Activated gamma-delta T cell (primary cell): Measurements from ENCODE around the gene POU2AF1.
"Not testable (repeated sequence)": the region's sequence is repeated elsewhere in the genome, so short reads cannot be mapped to it uniquely, and the experiment has no call there.

Experiments
- DNase-seq: peaks from one replicate; lab custom pipeline; 2025; lab: John Stamatoyannopoulos, UW

The POU2AF1 gene

DNA sequence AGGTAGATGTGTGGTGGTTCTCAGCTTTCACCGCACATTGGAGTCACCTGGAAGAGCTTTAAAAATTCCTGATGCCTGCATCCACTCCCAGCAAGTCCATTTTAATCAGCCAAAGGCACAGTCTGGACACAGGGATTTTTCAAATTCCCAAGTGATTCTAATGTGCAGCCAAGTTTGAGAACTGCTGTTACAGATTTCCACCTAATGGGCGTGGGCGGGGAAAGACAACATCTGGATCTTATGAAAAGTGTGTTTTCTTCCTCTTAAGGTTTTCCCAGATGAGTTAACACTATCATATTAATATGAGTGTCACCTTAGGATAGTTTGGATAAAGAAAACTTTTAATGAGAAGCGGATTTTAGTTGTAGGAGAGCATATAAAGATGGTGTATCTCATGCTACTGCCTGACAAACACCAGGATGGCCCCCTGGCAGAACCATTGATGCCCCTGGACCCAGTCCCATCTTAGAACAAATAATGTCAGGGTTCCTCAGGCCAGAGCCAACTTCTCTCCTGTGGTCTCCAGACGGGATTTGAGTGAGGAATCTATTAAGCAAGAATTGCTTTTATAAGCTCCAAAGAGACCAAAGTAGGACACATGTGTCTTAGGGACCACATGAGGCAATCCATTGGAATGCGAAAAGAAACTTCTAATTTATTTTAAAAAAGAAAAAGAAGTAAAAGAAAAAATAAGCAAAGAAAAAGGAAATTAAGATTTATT, 31.9 kb downstream of the POU2AF1 start:
- no peak for DNase-seq

DNA sequence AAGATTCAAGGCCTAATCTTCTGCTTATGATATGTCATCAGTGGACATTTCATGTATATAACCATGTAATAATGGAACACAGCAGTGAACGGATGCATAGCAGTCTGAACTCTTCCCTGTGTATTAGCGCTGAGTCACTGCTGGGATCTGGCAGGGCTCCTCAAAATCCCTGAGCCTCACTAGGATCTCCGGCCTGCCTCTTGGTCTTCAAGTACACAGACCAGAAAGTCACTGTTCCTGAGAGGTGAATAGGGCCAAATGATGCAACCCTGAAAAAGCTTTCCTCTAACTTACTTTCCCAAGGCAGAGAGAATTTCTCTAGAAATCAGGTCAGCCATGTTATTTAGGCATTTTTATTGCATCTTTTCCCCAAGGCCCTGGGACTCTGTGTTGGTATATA, 35.0 kb downstream of the POU2AF1 start:
- no peak for DNase-seq

DNA sequence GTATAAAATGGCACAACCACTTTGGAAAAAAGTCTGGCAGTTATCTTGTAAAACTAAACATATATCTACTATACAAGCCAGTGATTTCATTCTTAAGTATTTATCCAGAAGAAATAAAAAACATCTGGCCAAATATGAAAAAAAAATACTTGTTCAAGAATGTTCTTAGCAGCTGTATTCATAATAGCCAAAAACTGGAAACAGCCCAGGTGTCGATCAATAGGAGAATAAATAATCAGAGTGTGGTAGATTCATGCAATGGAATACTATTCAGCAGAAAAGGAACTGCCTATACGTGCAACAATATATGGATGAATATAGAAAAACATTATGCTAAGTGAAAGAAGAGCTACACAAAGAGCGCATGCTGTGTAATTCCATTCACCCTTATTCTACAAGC, 36.7 kb downstream of the POU2AF1 start:
- DNase-seq, result no peak

DNA sequence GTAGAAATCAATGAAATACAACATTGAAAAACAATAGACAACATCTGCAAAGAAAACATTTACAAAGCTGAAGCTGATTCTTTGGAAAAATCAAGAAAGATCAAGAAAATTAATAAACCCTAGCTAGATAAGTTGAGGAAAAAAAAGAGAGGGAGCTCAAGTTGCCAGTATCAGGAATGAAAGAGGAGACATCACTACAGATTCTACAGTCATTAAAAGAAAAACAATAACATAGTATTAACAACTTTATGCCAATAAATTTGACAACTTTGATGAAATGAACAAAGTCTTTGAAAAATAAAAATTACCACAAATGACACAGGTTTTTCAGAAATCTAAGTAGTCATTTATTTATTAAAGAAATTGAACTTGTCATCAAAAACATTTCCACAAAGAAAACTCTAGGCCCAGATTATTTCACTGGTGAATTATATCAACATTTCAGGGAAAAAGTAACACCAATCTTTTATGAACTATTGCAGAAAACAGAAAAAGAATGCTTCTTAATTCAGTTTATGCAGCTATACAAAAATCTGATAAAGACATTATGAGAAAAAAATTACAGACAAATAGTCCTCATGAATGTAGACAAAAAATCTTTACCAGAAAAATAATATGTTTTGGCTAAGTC, 39.2 kb downstream of the POU2AF1 start:
- no peak for DNase-seq

DNA sequence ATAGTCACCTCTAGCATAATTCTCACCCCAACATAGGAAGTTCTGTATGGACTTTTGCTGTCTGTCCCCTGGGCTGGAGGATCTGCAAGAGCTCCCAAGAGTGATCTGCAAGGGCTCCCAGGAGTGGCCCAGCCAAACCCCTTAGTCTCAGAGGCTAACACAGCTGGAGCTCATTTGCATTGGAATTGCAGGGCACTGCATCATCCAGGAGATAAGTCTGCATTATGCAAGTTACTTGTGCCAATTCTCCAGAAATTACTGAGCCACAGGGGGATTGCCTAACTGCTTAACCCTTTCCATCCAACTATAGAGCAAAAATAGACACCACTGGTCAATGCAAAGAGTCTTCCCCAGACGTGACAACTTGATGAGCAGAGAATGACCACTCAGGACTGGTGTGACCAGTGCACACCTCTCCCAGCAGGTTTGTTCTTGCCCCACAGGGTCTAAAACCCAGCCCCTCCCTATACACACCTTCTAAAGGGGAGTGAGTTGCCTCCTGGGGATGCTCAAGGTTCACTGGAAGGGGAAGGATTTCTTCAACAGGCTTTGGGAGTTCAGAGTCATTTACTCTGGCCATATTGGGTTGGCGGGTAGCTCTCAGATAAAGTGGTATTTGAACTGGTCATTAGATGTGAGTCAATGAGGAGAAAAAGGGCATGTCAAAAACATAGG, 42.4 kb downstream of the POU2AF1 start:
- no peak for DNase-seq

DNA sequence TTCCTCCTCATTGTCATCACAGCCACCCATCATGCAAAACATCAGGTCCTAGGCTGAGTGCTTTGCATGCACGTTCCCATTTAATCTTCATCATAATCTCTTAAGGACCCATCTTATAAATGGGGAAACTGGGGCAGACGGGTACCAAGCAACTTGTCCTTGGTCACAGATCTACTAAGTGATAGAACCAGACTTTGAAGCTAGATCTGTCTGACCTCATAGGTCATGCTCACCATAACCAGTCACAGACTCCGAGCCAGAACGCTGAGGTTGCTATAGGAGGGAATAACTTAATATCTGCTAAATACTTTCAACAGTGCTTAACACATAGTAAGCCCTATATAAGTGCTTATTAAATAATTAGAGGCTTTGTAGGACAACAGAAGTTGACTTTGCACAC, 43.0 kb downstream of the POU2AF1 start:
- DNase-seq, result no peak

DNA sequence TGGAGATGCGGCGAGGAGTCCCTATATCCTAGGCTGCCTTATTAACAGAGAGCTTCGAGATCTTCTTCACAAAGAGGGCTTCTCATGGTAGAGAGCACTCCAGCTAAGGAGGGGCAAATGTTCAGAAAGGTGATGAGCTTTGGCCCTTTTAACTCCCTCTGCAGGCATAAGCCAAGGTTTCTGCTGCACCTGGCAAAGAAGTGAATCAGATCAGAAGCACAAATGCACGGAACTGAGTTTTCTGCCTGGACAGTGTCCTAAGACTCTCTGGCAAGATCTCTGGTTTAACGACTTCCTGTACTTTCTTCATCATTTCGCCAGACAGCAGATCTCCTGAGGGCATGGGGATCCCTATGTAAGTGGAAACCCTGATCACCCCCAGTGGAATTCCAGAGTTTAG, 43.5 kb downstream of the POU2AF1 start:
- DNase-seq, result no peak

DNA sequence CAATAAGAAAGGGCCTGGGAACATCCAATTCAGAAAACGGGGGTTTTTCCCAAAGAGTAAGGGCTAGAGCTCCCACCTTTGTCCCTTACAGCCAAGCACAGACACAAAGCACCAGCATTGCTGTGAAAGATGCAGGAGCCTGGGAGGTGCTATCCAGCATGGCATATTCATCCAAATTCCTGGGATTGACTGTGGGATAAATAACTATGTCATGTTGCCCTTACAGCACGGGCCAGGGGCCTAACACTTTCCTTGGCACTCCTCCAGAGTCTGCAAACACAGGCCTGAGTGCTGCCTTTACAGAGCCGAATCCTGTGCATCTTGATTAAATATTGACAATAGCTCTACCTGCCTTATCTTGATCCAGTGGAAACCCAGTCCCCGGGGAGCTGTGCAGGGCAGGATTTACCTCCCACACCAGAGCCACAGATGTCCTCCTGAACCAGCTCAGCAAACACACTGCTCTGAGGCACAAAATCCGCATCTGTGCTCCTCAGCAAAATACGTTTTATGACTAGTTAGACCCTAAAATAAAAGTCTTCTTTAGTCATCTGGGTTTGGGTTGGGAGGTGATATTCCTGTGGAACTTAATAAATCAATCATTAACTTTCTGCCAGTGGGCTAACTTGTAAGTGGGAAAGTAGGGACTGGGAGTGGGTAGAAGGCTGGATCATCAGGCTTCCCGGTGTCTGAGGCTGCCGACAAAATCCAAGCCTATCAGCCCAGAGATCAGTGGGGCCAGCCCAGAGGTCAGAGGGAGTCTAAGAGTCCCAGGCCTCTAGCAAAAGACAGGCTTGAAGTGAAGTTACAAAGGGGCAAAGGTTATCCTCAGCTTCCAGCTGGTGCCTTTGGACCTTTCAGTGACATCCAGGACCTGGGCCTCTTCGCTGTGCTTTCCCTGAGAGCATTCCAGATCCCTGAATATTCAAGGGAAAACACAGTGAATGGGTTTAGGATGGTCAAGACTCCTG, 44.3 kb downstream of the POU2AF1 start:
- DNase-seq, result no peak

DNA sequence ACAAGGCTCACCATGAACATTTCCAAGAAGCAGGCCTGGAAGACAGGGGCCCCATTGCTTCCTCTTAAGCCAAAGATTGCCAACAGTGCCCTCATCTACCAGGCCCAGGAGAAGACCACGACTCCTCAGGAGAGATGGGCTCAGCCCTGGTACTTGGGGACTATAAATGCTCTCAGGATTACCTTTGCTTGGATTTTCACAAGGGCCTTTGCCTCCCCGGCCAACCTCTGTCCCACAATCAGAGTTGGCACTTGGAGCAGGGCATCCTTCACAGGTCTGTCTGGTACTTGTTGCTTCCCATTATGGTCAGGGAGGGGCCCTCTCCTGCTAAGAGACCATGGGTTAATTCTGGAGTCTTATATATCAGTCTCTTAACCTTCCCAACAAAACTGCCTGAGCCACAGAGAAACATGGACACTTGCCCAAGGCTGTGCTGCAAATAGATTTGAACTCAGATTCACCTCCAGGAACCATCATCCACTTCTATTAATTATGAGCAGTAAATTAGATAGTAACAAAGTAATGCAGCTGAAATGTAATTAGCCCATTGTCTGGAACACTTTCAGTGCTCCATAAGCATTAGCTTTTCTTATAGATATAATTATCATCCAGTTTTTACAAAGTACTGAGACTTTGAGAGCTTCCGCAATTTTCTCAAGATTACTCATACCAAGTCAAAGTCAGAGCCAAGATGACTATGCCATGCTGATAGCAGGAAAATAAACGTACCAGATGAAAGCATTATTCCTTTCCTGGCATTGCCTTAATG, 47.2 kb downstream of the POU2AF1 start:
- DNase-seq, result no peak

DNA sequence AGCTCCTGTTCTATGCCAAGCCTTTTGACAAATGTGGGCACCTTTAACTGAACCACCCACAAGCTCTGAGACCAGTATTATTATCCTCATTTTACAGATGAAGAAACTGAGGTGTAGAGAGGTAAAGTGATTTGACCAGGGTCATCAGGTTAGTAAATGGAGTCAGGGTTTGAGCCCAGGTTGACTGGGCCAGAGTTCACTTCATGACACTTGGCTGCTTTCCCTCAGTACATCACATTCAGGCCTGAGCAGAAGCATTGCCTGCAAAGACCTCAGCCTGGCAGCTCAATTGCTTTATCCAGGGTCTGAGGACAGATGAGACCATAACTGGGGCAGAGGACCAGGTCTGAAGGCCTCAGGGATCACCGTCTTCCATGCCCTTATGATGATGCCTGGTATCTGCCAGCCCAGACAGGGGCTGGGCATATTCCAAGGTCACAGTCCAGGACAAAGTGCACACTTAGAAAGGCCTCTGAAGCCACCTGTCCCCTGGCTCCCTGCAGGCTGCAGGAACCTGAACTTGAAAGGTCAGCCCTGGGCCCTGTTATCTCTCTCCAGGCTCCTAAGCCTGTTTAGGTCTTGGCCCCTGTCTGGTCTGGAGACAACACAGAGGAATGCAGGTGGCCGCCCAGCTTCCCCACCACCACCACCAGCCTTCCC, 48.7 kb downstream of the POU2AF1 start:
- no peak for DNase-seq

DNA sequence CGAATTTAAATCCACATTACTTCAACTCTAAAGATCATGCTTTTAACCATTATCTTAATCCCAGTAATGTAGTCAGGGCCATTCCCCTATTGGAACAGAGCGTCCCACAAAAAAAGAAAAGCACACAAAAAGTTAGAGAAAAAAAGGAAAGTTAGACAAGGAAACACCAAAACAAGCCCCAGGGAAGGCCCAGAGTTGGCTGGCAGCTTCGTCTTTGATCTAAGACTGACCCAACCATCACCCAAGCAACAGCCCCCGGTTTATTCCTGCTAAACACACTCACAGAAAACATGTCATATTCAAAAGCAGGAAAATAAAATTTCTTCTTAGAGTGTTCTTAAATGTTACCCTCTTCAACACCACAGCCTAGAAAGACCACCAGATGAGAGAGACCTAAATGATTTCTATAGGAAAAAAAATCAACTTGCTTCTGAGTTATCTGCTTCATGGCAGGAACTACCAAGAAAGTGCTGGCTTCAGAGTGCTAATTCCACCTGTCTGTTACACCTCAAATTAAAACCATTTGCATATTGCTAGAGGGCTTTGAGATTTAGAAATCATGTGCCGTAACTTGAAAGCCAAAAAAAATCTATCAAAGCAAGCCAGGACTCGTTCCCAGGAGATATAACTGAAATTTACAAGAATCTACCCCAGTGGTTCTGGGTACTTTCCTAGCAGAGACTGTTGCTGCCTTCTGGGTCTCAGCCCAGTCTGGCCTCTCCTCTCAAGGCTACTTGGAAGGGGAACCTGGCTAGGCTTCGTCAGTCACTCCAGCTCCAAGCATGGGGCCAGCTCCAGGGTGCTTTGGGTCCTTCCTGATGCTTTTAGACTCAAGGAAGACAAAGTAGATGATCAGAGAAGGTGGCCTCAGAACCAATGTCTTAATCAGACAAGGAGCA, 49.5 kb downstream of the POU2AF1 start:
- no peak for DNase-seq

DNA sequence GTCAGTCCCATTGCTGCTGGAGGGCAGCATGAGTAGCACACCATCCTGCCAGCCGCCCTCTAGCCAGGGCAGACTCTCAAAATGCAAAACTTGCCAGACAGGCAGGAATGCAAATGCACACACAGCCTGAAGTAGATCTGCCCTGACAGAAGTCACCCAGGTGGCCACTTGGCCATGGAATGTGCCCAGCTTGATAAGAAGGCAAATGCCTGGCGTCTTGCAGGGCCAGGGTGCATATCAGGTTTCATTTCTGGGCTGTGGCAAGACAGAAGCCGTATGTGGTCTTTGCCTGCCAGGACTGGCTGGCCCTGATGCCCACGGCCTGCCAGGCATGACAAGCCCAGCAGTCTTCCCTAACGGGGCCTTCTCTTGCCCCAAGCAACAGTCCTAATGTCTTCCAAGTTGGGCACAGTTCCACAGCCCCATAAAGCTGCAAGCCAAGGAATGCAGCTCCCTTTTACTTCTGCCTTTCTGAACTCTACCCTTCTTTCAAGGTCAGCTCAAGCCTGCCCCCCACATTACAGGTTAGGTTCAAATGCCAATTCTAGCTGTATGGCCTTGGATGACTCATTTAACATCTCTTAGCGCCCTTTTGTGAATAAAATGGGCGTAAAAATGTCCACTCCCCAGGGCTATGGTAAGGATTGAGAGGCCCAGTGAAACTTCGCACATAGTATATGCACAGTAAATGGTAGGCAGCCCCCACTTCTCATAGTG, 51.0 kb downstream of the POU2AF1 start:
- DNase-seq, result no peak

DNA sequence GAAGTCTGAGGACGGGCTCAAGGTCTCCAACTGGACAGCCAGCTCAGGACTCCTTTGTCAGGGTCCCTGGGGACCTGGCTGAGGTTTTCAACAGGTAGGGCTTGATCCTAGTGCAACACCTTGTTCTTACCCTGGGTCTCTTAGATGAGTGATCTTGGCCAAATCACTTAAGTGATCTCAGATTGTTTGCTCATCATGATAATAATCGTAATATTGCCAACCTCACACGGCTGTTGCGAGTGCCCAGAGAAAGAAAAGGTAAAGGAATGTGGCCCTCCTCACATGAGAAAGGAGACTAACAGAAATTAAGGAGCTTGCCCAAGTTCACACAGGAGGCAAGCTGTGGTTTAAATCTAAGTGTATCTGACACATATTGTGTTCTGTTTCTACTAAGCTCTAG, 52.3 kb downstream of the POU2AF1 start:
- DNase-seq, result no peak

DNA sequence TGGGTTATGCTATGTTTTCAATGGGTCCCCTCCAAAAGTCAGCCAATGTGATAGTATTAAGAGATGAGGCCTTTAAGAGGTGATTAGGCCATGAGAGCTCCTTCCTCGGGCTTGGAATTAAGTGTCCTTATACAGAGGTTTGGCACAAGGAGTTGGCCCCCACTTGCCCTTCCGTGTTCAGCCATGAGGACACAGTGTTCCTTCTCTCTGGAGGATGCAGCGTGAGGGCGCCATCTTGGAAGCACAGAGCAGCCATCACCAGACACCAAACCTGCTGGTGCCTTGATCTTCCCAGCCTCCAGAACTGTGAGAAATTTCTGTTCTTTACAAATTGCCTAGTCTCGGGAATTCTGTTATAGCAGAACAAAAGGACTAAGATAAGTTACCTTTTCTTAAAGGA, 53.8 kb downstream of the POU2AF1 start:
- no peak for DNase-seq

DNA sequence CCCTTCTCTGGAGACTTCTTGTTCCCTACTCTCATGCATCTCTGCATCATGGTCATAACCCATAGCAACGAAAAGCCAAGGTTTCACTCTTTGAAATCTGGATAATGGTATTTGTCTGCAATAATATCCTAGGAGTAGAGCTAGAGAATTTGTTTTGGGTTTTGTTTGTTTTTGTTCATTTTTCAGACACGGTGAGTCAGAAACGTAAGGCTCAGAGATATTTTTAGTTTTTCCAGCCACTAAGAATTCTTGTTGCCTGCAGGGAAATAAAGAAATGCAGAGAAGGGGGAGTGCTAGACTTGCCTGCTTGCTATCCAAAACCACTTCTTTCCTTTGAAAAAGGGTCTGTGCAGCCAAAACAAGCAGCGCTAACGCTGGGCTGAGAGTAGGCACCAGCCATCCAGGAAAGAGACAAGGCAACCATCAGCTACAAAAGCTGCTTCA, 54.8 kb downstream of the POU2AF1 start:
- DNase-seq, result no peak

DNA sequence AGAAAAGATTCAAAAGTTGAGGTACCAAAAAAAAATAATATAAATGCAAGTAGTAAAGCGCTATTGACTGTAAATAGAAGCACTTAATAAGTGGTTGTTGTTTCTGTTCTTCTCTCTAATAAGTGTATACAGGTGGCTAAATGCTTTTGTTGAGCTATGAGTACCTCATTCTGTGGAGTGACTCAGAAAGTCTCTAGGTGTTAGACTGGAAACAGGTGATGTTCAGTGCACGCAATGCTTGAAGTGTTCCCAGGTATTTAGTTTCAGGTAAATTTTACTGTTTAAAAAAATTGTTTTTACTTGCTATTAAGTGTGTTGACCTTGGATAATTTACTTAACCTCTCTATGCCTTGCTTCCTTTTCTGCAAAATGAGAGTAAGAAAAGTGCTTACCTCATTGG, 56.5 kb downstream of the POU2AF1 start:
- no peak for DNase-seq

DNA sequence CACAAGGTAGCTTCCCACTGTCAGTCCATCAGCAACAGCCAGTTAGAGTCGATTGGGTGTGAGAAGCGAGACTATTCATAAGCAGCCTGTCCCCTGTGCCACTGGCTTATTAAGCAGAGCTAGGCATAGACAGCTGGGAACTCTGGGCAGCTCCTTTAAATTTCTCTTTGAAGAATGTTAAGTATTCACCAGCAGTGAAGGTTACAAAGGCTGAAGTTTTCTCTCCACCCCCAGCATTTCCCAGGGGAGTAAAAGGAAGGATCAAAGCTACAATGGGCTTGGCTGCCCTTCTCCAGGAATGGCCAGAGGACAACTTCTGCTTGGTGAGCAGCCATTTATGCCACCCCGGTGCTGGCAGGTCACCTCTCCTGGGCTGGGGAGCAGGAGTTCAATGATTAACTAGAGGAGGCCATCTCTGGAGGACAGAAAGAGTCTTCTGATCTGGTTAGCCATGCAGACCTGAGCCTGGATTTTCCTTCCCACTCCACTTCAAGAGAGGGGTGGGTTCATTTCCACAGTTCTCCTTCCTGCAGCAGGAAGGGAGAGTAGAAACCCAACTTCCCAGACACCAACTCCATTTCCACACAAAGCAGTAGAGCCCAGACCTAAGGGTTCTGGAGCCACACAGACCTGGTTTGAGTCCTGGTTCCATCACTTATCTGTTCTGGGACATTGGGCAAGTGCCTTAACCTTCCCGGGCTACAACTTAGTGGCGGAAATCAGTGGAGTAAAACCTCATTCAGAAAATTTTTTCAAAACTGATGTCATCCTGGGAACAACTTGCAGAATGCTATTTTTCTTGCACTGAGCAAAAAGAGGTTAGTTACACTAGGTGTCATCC, 58.1 kb downstream of the POU2AF1 start:
- no peak for DNase-seq

DNA sequence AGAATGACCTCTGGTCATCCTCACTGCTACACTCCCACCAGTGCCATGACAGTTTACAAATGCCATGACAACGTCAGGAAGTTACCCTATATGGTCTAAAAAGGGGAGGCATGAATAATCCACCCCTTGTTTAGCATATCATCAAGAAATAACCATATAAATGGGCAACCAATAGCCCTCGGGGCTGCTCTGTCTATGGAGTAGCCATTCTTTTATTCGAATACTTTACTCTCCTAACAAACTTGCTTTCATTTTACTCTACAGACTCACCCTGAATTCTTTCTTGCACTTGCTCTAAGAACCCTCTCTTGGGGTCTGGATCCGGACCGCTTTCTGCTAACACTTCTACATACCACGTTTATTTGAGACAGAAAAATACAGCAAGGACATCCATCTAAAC, 58.9 kb downstream of the POU2AF1 start:
- not testable (repeated sequence) for DNase-seq
